HepG2 (cell line): Measurements from ENCODE around the gene SRCIN1. TPM values are rescaled to one million over a fixed set of nuclear protein-coding genes. Genes with fewer than 3 reads are reported as not detected.
A peak's percentile ranks its signal among the peaks of the same experiment; 100 is the strongest.

ENCODE experiments used
- AKAP8 ChIP-seq: sonication (generic); formaldehyde crosslinking; IDR thresholded peaks from 2 replicates; pipeline ENCODE4 v1.5.1; 2020; ENCODE audit warnings: mild to moderate bottlenecking, missing genetic modification reagents
- ATF1 ChIP-seq: IDR thresholded peaks from 2 replicates; pipeline ENCODE4 v1.6.1; 2016; ENCODE audit warnings: mild to moderate bottlenecking, control low read depth
- HMG20B ChIP-seq: conservative IDR thresholded peaks from 2 replicates; pipeline ENCODE4 v1.6.1; 2016; ENCODE audit warnings: missing genetic modification reagents, missing compliant biosample characterization
- HNRNPL ChIP-seq: fragments of 200-400 bp; formaldehyde crosslinking; IDR thresholded peaks from 2 replicates; pipeline ENCODE4 v1.6.1; 2017; ENCODE audit warnings: mild to moderate bottlenecking, low read depth, low read length
- HNRNPLL ChIP-seq: fragments of 200-400 bp; formaldehyde crosslinking; IDR thresholded peaks from 2 replicates; pipeline ENCODE4 v1.6.1; 2017; ENCODE audit warnings: mild to moderate bottlenecking, low read depth, low read length; ENCODE audit not compliant: poor library complexity, severe bottlenecking
- HOXA3 ChIP-seq: sonication (generic); formaldehyde crosslinking; IDR thresholded peaks from 2 replicates; pipeline ENCODE4 v1.5.0; 2020; ENCODE audit warnings: missing genetic modification reagents
- HOXA7 ChIP-seq: sonication (generic); formaldehyde crosslinking; IDR thresholded peaks from 2 replicates; pipeline ENCODE4 v1.8.1; 2022; ENCODE audit warnings: mild to moderate bottlenecking, missing genetic modification reagents, moderate library complexity
- KLF9 ChIP-seq: IDR thresholded peaks from 2 replicates; pipeline ENCODE4 v1.6.1; 2016; ENCODE audit warnings: low read depth
- NONO ChIP-seq, 2 experiments: fragments of 450-650 bp in 1 of 2; sonication (generic) in 1 of 2; formaldehyde crosslinking in 1 of 2; IDR thresholded peaks in 1 of 2; conservative IDR thresholded peaks in 1 of 2; 2 replicates each; pipeline versions ENCODE4 v1.6.1 to v1.8.0; 2017 to 2022; ENCODE audit warnings: mild to moderate bottlenecking in 1 of 2, missing genetic modification reagents in 1 of 2, moderate library complexity in 1 of 2
- RFXANK ChIP-seq: IDR thresholded peaks from 2 replicates; pipeline ENCODE4 v1.6.1; 2016
- RXRA ChIP-seq: sonication (generic); formaldehyde crosslinking; IDR thresholded peaks from 2 replicates; pipeline ENCODE4 v1.5.1; 2020; ENCODE audit warnings: missing genetic modification reagents
- SRSF9 ChIP-seq: fragments of 200-400 bp; formaldehyde crosslinking; IDR thresholded peaks from 2 replicates; pipeline ENCODE4 v1.6.1; 2018; ENCODE audit warnings: borderline replicate concordance, mild to moderate bottlenecking, low read depth, low read length; ENCODE audit not compliant: insufficient read depth, poor library complexity, severe bottlenecking
- STAT5B ChIP-seq: sonication (generic); formaldehyde crosslinking; IDR thresholded peaks from 2 replicates; pipeline ENCODE4 v1.4.0; 2020; ENCODE audit warnings: missing genetic modification reagents
- TFAP4 ChIP-seq: sonication (generic); IDR thresholded peaks from 2 replicates; pipeline ENCODE4 v1.6.1; 2016; ENCODE audit warnings: low read depth, borderline replicate concordance
- YEATS2 ChIP-seq: sonication (generic); formaldehyde crosslinking; IDR thresholded peaks from 2 replicates; pipeline ENCODE4 v1.4.0; 2020; ENCODE audit warnings: missing genetic modification reagents, borderline replicate concordance
- ZMAT5 ChIP-seq: sonication (generic); formaldehyde crosslinking; IDR thresholded peaks from 2 replicates; pipeline ENCODE4 v1.5.0; 2020; ENCODE audit warnings: mild to moderate bottlenecking, low read depth, missing genetic modification reagents, borderline replicate concordance
- ZNF142 ChIP-seq: sonication (generic); formaldehyde crosslinking; IDR thresholded peaks from 2 replicates; pipeline ENCODE4 v1.4.0; 2020; ENCODE audit warnings: missing genetic modification reagents
- ZNF329 ChIP-seq: sonication (generic); formaldehyde crosslinking; IDR thresholded peaks from 2 replicates; pipeline ENCODE4 v1.9.0; 2021; ENCODE audit warnings: low read depth, mild to moderate bottlenecking, missing genetic modification reagents
- ZNF546 ChIP-seq: sonication (generic); formaldehyde crosslinking; conservative IDR thresholded peaks from 2 replicates; pipeline ENCODE4 v1.8.1; 2023; ENCODE audit warnings: mild to moderate bottlenecking, missing genetic modification reagents
- polyA plus RNA-seq, 8 experiments: library from polyadenylated mRNA; depleted of rRNA in 3 of 8; stranded (reverse) in 7 of 8; unstranded in 1 of 8; fragments of >200 nt; fragmentation: Illumina TruSeq in 4 of 8; extraction: Trizol in 4 of 8; gene quantifications; 2 replicates each; pipeline versions ENCODE4 v1.2.1 to v1.2.3, GENCODE V29; 2011 to 2016; ENCODE audit warnings: low read depth in 4 of 8, missing spikeins in 1 of 8, mixed read lengths in 1 of 8; ENCODE audit not compliant: insufficient read depth in 1 of 8
- total RNA-seq, 5 experiments: library from RNA; depleted of rRNA; stranded (reverse); fragments of >200 nt; fragmentation: Illumina TruSeq; extraction: Trizol; gene quantifications; 2 replicates each; pipeline ENCODE4 v1.2.3, GENCODE V29; 2016; ENCODE audit warnings: low read depth in 1 of 5
- TF ChIP-seq, protein P1 (sequence below): sonication (generic); formaldehyde crosslinking; IDR thresholded peaks from 2 replicates; pipeline ENCODE4 v1.8.0; 2022; ENCODE audit warnings: missing genetic modification reagents, mild to moderate bottlenecking, inconsistent platforms, borderline replicate concordance

Gene SRCIN1
- total and polyA plus RNA-seq, 2 of the 13 experiments (the other 11 are each of a cell fraction or from before 2014, with no cell fraction given) = 1.2 to 9.6 TPM

- TF ChIP-seq ATF1 (no peak), STAT5B (CRISPR knock-in tag) (no peak), ZNF546 (CRISPR knock-in tag) (peak; percentile 16; the same call in 1 of the 2 replicates), ZMAT5 (no peak; the same call in 1 of the 2 replicates), AKAP8 (CRISPR knock-in tag) (no peak), ZNF142 (CRISPR knock-in tag) (peak; percentile 97), HOXA3 (CRISPR knock-in tag) (peak; percentile 56; the same call in 1 of the 2 replicates), ZNF329 (0 out of 2 replicates have a peak, but pooled peaks have one; percentile 32), HNRNPL (no peak), HOXA7 (CRISPR knock-in tag) (no peak), HMG20B (CRISPR knock-in tag) (no peak), SRSF9 (no peak), RXRA (CRISPR knock-in tag) (no peak), KLF9 (CRISPR knock-in tag) (no peak), RFXANK (CRISPR knock-in tag) (no peak), NONO (IDR thresholded peaks at IDR 0.05) (no peak), NONO (CRISPR knock-in tag; conservative IDR thresholded peaks at IDR 0.05) (no peak), HNRNPLL (peak; percentile 85), TFAP4 (peak; percentile 15; the same call in 1 of the 2 replicates), YEATS2 (CRISPR knock-in tag) (no peak)
- TF ChIP-seq, protein P1, sequence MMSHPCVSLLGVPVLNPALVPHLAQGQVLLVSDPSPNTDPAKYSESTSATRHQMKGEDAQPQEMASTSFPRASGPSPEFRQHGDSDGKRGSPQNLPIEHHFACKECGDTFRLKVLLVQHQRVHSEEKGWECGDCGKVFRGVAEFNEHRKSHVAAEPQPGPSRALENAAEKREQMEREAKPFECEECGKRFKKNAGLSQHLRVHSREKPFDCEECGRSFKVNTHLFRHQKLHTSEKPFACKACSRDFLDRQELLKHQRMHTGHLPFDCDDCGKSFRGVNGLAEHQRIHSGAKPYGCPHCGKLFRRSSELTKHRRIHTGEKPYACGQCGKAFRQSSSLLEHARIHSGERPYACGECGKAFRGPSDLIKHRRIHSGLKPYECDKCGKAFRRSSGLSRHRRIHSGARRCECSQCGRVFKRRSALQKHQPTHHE = no peak
Observed at GRCh38 chr17:38510421-38511149, 95.2 kb downstream of the SRCIN1 start (continued).
